IPS DF 4.7 (cell line): ENCODE data around the gene ZNF354B.
"Not testable (repeated sequence)": the region's sequence is repeated elsewhere in the genome, so short reads cannot be mapped to it uniquely, and the experiment has no call there.

Experiments used
- DNase-seq: peaks from one replicate; pipeline ENCODE4 v3.0.0-alpha.2; 2013; ENCODE audit warnings: low spot score; ENCODE audit errors: extremely low read depth

The ZNF354B gene

DNA sequence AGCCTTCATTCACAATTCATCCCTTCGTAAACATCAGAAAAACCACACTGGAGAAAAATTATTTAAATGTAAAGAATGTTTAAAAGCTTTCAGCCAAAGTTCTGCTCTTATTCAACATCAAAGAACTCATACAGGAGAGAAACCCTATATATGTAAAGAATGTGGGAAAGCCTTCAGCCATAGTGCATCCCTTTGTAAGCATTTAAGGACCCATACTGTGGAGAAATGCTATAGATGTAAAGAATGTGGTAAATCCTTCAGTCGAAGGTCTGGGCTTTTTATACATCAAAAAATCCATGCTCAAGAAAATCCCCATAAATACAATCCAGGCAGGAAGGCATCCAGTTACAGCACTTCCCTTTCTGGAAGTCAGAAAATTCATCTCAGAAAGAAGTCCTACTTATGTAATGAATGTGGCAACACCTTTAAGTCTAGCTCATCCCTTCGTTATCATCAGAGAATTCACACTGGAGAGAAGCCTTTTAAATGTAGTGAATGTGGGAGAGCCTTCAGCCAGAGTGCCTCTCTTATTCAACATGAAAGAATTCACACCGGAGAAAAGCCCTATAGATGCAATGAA lies 23.5 kb downstream of the ZNF354B start:
- not testable (repeated sequence) for DNase-seq

DNA sequence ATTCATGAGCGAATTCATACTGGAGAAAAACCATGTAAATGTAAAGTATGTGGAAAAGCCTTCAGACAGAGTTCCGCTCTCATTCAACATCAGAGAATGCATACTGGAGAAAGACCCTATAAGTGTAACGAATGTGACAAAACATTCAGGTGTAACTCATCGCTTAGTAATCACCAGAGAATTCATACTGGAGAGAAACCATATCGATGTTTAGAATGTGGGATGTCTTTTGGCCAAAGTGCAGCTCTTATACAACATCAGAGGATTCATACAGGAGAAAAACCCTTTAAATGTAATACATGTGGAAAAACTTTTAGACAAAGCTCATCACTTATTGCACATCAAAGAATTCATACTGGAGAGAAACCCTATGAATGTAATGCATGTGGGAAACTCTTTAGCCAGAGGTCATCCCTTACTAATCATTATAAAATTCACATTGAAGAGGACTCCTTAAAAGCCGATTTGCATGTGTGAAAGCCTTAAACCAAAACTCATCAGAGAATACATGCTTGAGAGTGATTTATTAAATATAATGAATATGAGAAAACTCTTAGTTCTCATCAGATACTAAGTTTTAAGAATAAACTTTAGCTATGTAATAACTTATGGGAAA lies 24.2 kb downstream of the ZNF354B start:
- no peak for DNase-seq

DNA sequence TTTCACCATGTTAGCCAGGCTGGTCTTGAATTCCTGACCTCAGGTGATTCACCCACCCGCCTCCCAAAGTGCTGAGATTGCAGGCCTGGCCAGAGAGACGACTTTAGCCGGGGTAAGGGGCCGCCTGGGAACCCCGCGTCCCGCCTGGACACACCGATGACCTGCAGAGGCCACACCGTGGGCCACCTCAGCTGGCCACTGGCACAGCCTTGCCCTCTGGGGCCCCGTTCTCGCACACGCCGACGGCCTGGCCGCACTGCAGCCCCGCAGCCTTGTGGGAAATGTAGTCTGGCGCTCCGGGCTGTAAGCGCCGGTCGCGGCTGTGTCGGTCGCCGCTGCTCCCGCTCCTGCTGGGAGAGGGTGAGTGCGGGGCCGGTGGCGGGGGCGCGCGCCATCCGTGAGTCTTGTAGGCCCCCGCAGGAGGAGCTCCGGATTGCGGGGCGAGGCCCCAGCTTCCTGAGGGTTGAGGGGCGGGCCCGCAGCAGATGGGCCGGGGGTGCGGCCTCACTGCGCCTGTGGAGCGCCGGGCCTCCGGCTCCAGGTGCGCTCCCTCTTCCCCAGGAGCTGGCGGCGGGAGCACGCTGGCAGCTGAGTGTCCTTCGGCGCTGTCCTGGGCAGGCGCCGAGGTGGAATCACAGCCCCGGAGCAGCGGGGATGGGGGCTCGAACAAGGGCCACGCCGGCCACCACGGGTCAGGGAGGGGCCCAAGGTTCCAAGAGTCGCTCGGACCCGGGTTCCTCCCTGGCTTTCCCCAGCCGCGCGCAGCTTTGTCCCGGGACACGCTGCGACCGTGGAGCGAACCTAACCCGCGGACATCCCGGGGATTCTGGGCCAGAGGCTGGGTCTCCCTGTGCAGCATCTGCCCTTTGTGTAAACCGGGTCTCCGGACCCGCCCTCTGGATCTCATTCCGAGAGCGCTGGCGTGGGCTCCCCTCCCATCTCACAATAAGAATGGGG lies 36.1 kb downstream of the ZNF354B start, which contains the start of gene ZFP2:
TSS of gene ZFP2 (plus strand) at position 299 of the 957 bp plus-strand sequence. CDS start 35,401 bp downstream, outside the sequence.
- DNase-seq: no peak

DNA sequence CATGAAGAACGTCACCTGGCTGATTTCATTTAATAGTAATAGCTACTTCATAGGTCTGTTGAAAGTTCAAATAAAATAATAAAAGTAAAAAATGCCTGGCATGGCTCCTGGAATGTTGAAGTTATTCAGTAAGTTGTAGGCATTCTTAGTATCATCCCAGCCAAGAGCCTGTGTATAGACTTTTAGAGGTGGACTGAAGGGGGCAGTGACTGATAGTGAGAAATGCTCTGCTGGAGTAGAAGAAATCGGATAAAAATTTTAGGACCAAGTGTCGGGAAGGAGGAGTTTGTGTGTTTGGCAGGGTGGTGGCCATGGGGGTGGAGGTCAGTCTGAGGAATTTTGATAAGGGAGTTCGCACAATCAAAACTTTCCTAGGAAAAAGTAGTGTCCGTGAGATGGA lies 39.5 kb downstream of the ZNF354B start:
- DNase-seq: no peak

DNA sequence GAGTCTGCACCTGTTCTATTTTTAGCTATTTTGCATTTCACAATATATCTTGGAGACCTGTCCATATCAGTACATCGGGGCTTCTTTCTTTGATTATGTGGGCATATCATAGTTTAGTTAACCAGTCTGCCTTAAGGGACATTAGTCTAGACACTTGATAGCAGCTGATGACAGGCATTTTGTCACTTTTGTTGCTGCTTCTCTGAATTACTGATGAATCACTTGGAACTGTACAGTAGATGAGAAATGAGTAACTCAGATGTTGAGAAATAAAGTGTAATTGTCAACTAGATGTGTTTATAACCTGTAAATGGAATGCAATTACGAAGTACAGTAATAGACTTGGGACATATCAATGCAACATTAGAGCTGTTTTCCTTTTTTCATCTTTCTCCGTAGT lies 43.1 kb downstream of the ZNF354B start:
- no peak for DNase-seq

DNA sequence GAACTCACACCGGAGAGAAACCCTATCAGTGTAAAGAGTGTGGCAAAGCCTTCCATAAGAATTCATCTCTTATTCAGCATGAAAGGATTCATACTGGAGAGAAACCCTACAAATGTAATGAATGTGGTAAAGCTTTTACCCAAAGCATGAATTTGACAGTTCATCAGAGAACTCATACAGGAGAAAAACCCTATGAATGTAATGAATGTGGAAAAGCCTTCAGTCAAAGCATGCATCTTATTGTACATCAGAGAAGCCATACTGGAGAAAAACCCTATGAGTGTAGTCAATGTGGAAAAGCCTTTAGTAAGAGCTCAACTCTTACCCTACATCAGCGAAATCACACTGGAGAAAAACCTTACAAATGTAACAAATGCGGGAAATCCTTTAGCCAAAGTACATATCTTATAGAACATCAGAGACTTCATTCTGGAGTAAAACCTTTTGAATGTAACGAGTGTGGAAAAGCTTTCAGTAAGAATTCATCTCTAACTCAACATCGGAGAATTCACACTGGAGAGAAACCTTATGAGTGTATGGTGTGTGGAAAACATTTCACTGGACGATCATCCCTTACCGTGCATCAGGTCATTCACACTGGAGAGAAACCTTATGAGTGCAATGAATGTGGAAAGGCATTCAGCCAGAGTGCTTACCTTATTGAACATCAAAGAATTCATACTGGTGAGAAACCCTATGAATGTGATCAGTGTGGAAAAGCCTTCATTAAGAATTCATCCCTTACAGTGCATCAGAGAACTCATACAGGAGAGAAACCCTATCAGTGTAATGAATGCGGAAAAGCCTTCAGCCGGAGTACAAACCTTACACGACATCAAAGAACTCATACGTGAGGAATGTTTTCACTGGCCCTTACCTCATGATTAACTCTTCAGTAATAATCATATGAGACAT lies 72.3 kb downstream of the ZNF354B start:
- no peak for DNase-seq
